Calu3 (cell line): ENCODE data around the gene ACOT12. TPM values are rescaled to one million over a fixed set of nuclear protein-coding genes. Genes with fewer than 3 reads are reported as not detected.

Experiments
- BruUV-seq: library from RNA; stranded (reverse); fragments of 400-500 nt; replicated peaks from 2 replicates; lab custom pipeline; 2021; lab: Mats Ljungman, UMichigan
- CTCF ChIA-PET: fragments of 300-600 bp; sonication (Branson Sonifier 250); formaldehyde crosslinking; loops from one replicate; lab custom pipeline; 2022; ENCODE audit warnings: antibody characterized with exemption; lab: Charles Lee
- DNase-seq: peaks from one replicate; pipeline ENCODE4 v3.0.0; 2022
- H3K27ac Mint-ChIP-seq: one replicate; pipeline ENCODE4 v1.8.0; 2022; ENCODE audit warnings: mixed read lengths; ENCODE audit not compliant: unreplicated experiment
- H3K27me3 Mint-ChIP-seq: one replicate; pipeline ENCODE4 v1.8.0; 2022; ENCODE audit warnings: mixed read lengths; ENCODE audit not compliant: unreplicated experiment
- H3K36me3 Mint-ChIP-seq: one replicate; pipeline ENCODE4 v1.8.0; 2022; ENCODE audit warnings: mild to moderate bottlenecking, moderate library complexity, mixed read lengths; ENCODE audit not compliant: insufficient read depth, unreplicated experiment
- H3K4me1 Mint-ChIP-seq: one replicate; pipeline ENCODE4 v1.8.0; 2022; ENCODE audit warnings: mild to moderate bottlenecking, low read depth, mixed read lengths; ENCODE audit not compliant: unreplicated experiment
- H3K4me3 Mint-ChIP-seq: one replicate; pipeline ENCODE4 v1.8.0; 2022; ENCODE audit warnings: mild to moderate bottlenecking, low read depth, moderate library complexity, mixed read lengths; ENCODE audit not compliant: unreplicated experiment
- H3K9me3 Mint-ChIP-seq: one replicate; pipeline ENCODE4 v1.8.0; 2022; ENCODE audit warnings: low read depth, mixed read lengths; ENCODE audit not compliant: unreplicated experiment
- intact Hi-C: fragments of 100-400 bp; cut with micrococcal nuclease; formaldehyde crosslinking; loops from one replicate; pipeline ENCODE4 v1.10.0; 2022; ENCODE audit not compliant: unreplicated experiment
- total RNA-seq: library from RNA; stranded (reverse); gene quantifications from 2 replicates; pipeline ENCODE4 v1.2.3, GENCODE V29; 2022
- TF ChIP-seq, protein P1 (sequence below): fragments of 200-600 bp; IDR thresholded peaks from one replicate; pipeline ENCODE4 v1.8.0; 2022; ENCODE audit warnings: antibody characterized with exemption; ENCODE audit not compliant: unreplicated experiment

Gene ACOT12
- total RNA-seq, 1 experiment from 2014 or later = 0.87 TPM

DNA sequence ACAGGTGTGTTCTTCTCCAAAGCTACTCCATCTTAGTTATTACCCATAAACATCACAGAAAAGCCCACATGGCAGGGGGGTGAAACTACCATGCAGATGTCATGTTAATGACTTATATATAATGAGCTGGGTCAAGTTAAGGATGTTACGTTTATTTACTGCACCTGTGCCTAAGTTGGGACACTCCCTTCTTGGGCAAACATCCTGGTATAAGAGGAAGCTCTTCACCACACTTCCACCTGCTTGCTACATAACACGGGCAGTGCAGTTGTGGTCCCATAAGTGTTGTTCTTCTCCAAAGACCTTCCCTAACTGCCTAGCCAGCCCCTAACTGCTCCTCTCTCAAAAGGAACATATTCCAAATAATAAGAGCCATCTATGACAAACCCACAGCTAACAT is 101.8 kb downstream of the ACOT12 start:
- peaks cover 16% of the 10 kb centered on the region for H3K9me3 Mint-ChIP-seq
- intact Hi-C loops = loop anchor here (10.0 kb wide), 1 partner anchor 47 kb away; no protein-coding TSS in a partner anchor
- peaks cover 9% of the 10 kb centered on the region for H3K36me3 Mint-ChIP-seq
- no peak for DNase-seq
- H3K27me3 Mint-ChIP-seq = no peaks in the 10 kb centered on the region
- peaks cover 2% of the 10 kb centered on the region for H3K4me1 Mint-ChIP-seq
- no TSS peak for BruUV-seq
- CTCF ChIA-PET = interaction anchor here (0.6 to 1.0 kb wide), 2 partner anchors 10 to 102 kb away, joined by 3 read pairs; partner anchors contain the start of genes ACOT12 and ZCCHC9
- H3K27ac Mint-ChIP-seq = no peak overlapping the region
- TF ChIP-seq, protein P1, sequence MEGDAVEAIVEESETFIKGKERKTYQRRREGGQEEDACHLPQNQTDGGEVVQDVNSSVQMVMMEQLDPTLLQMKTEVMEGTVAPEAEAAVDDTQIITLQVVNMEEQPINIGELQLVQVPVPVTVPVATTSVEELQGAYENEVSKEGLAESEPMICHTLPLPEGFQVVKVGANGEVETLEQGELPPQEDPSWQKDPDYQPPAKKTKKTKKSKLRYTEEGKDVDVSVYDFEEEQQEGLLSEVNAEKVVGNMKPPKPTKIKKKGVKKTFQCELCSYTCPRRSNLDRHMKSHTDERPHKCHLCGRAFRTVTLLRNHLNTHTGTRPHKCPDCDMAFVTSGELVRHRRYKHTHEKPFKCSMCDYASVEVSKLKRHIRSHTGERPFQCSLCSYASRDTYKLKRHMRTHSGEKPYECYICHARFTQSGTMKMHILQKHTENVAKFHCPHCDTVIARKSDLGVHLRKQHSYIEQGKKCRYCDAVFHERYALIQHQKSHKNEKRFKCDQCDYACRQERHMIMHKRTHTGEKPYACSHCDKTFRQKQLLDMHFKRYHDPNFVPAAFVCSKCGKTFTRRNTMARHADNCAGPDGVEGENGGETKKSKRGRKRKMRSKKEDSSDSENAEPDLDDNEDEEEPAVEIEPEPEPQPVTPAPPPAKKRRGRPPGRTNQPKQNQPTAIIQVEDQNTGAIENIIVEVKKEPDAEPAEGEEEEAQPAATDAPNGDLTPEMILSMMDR = no peak
- H3K4me3 Mint-ChIP-seq = no peak overlapping the region

DNA sequence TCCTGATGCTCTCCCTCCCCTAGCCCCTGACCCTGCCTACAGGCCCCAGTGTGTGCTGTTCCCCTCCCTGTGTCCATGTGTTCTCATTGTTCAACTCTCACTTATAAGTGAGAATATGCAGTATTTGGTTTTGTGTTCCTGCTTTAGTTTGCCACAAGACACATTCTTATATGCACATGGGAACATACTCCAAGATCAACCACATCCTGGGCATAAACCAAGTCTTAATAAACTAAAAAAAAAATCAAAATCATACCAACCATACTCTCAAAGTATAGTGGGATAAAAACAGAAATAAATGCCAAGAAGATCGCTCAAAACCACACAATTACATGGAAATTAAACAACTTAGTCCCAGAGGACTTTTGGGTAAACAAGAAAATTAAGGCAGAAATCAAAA is 103.8 kb downstream of the ACOT12 start:
- peaks cover 9% of the 10 kb centered on the region for H3K36me3 Mint-ChIP-seq
- peaks cover 11% of the 10 kb centered on the region for H3K4me1 Mint-ChIP-seq
- BruUV-seq = no TSS peak
- CTCF ChIA-PET = no interaction called here
- no peaks in the 10 kb centered on the region for H3K27me3 Mint-ChIP-seq
- TF ChIP-seq, protein P1 = no peak
- intact Hi-C loops = loop anchor here (10.0 kb wide), 1 partner anchor 45 kb away; no protein-coding TSS in a partner anchor
- peaks cover 16% of the 10 kb centered on the region for H3K9me3 Mint-ChIP-seq
- no peak overlapping the region for H3K27ac Mint-ChIP-seq
- H3K4me3 Mint-ChIP-seq = no peak overlapping the region
- DNase-seq = no peak

DNA sequence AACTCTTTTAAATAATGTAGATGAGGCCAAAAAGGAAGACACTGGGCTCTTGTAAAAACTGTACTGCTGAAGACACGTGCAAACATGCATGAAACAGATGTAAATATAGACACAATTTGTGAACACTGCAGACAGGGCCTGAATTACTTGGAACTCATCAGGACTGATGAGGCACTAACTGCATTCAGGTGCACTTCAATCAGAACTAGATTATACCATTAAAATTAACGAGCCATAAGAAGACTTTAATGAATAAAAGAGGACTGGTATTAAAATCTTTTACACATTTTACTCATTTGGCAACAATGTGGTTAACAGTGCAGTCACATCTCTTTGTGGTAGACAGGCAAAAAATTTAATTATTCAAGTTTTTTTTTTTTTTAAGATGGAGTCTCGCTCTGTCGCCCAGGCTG is 105.9 kb downstream of the ACOT12 start:
- H3K4me1 Mint-ChIP-seq = peaks cover 11% of the 10 kb centered on the region
- peaks cover 12% of the 10 kb centered on the region for H3K9me3 Mint-ChIP-seq
- intact Hi-C loops = no loop called here
- DNase-seq = no peak
- no peaks in the 10 kb centered on the region for H3K27me3 Mint-ChIP-seq
- no peak overlapping the region for H3K27ac Mint-ChIP-seq
- no peak overlapping the region for H3K4me3 Mint-ChIP-seq
- TF ChIP-seq, protein P1 = no peak
- CTCF ChIA-PET = no interaction called here
- no peaks in the 10 kb centered on the region for H3K36me3 Mint-ChIP-seq
- no TSS peak for BruUV-seq

DNA sequence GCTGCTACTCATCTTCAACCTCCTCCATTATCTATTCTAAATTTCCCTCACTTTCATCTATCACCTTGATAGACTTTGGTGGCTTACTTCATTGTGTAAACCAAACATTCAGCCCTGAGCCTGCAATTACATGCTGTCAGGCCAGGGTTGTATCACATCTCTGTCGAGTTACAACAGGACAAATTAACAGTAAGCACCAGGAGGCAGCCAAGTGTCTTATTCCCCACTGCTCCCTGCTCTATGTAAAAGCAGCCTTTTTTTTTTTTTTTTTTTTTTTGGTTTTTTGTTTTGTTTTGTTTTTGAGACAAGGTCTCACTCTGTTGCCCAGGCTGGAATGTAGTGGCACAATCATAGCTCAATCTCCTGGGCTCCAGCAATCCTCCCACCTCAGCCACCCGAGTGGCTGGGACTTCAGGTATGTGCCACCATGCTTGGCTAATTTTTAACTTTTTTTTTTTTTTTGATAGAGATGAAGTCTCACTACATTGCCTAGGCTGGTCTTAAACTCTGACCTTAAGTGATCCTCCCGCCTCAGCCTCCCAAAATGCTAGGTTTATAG is 107.8 kb downstream of the ACOT12 start:
- Mint-ChIP-seq H3K4me1 (peaks cover 11% of the 10 kb centered on the region), H3K27me3 (no peaks in the 10 kb centered on the region), H3K27ac (no peak overlapping the region), H3K4me3 (no peak overlapping the region), H3K9me3 (peaks cover 1% of the 10 kb centered on the region), H3K36me3 (no peaks in the 10 kb centered on the region)
- TF ChIP-seq, protein P1 = no peak
- DNase-seq = no peak
- BruUV-seq = no TSS peak
- CTCF ChIA-PET = interaction anchor here (0.7 kb wide), 2 partner anchors 44 to 1059 kb away, joined by 4 read pairs; no protein-coding TSS in a partner anchor
- intact Hi-C loops = no loop called here
